NB4 (cell line): Measurements from ENCODE around the gene LACRT.

Experiments used
- CTCF ChIP-seq: IDR thresholded peaks from one replicate; pipeline ENCODE4 v1.5.1; 2012; ENCODE audit warnings: low read depth, low read length
- MAX ChIP-seq: IDR thresholded peaks from 2 replicates; pipeline ENCODE4 v1.6.1; 2011; ENCODE audit warnings: low read depth, low read length
- MYC ChIP-seq: IDR thresholded peaks from 2 replicates; pipeline ENCODE4 v1.6.1; 2011; ENCODE audit warnings: low read depth, low read length
- POLR2A ChIP-seq: IDR thresholded peaks from 2 replicates; pipeline ENCODE4 v1.6.1; 2011; ENCODE audit warnings: mild to moderate bottlenecking; ENCODE audit not compliant: insufficient read length; ENCODE audit errors: extremely low read depth

- TF ChIP-seq POLR2A (no peak), CTCF (no peak), MYC (no peak), MAX (no peak)
Measured at GRCh38 chr12:54608156-54608555, 26.5 kb downstream of the LACRT start.
